Cortex of kidney (tissue), 1 donor: ENCODE data around the gene FBXL16.

Experiments
- DNase-seq: peaks from one replicate; lab custom pipeline; 2025; lab: John Stamatoyannopoulos, UW

Gene FBXL16

GRCh38 chr16:660459-661183 lies 45.0 kb downstream of the FBXL16 start:
- DNase-seq = no peak

GRCh38 chr16:660132-660458 lies 45.5 kb downstream of the FBXL16 start:
- no peak for DNase-seq

- no peak for DNase-seq
These were observed 46.0 kb downstream of the FBXL16 start for GRCh38 chr16:659618-660017.

DNA sequence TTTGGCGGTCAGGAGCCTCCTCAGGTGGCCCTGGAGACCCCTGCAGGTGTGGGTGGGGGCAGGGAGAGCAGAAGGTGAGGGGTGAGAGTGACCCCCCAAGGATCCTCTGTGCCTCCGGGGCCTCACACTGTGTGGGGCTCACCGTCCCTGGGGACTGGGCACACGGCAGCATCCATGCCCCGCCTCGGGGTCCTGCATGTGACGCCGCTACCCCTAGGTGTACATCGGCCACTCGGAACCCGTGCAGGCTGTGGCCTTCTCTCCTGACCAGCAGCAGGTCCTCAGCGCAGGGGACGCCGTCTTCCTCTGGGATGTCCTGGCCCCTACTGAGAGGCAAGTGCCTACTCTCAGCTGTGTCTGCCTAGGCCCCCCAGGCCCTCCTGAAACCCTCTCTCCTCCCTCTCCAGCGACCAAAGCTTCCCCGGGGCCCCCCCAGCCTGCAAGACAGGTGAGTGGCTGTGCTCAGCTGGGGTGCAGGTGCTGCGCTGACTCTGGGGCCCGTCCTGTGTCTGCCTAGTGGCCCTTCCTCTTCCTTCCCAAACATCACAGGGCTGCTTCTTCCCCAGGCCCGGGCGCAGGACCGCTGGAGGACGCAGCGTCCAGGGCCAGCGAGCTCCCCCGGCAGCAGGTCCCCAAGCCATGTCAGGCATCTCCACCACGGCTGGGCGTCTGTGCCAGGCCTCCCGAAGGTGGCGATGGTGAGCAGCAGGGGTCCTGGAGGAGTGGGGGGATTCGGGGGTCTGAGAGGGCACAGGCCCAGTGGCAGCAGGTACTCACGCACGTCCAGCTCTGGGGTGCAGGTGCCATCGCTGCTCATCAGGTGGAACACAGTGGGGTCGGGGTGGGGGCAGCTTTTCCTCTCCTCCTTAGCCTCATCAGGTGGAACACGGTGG lies 46.7 kb downstream of the FBXL16 start:
- DNase-seq = no peak

DNA sequence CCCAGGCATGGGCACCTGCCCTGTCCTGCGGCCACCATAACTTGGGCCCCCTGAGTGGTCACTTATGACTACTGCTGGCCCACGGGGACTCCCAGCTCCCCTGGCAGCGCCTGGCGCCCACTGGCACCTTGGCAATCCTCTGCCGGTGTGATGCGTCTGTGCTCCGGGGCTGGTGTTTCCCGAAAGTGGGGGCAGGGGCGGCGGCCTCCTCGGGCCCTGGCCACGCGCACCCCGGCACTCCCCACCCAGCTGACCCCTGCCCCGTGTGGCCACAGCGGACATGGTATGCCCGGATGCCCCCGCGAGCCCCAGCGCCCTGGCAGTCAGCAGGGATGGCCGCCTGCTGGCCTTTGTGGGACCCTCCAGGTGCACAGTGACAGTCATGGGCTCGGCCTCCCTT lies 48.1 kb downstream of the FBXL16 start:
- DNase-seq = no peak

GRCh38 chr16:654034-654433 lies 51.6 kb downstream of the FBXL16 start:
- no peak for DNase-seq

DNA sequence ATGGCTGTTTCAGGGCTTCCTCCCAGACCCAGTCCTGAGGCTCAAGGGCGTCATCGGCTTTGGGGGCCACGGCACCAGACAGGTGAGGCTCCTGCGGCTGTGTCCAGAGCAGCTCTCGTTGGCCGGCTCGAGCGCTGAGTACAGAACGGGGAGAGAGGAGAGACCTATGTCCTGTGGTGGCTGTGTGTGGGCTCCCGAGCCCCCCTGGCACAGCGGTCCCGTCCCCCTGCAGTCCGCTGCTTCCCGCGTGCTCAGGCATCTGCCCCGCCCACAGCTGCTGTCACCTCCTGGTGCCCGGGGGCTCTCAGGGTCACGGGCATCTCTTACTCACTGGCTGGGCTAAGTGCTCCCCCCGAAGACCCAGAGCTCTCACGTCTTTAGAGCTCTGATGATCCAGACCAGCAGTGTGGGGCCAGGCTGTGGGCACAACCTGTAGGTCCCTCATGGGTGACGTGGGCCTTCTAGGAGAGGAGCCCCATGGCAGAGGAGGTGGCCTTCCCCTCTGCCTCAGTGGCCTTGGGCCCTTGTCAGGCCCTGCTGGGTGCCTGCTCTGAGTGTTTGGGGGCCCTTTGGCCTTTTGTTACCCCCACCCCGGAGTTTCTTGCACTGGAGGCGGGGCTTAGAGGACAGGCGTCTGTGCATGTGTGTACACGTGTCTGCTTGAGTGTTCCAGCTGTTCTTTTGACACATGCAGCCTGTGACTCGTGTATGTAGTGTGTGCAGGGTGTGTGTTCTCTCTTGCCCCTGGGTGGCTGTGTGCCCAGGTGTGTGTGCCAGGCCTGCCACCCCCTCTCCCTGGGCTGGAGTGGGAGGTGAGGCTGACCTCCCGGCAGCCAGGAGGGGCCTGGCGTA lies 52.9 kb downstream of the FBXL16 start:
- DNase-seq = no peak

GRCh38 chr16:651844-652243 lies 53.8 kb downstream of the FBXL16 start:
- no peak for DNase-seq

GRCh38 chr16:649631-650030 lies 56.0 kb downstream of the FBXL16 start:
- no peak for DNase-seq

GRCh38 chr16:648781-649589 lies 56.6 kb downstream of the FBXL16 start, which contains the start of gene WDR90:
Gene WDR90 (plus strand): TSS chr16:649365. CDS start chr16:649417, 52 bp downstream.
- no peak for DNase-seq

DNA sequence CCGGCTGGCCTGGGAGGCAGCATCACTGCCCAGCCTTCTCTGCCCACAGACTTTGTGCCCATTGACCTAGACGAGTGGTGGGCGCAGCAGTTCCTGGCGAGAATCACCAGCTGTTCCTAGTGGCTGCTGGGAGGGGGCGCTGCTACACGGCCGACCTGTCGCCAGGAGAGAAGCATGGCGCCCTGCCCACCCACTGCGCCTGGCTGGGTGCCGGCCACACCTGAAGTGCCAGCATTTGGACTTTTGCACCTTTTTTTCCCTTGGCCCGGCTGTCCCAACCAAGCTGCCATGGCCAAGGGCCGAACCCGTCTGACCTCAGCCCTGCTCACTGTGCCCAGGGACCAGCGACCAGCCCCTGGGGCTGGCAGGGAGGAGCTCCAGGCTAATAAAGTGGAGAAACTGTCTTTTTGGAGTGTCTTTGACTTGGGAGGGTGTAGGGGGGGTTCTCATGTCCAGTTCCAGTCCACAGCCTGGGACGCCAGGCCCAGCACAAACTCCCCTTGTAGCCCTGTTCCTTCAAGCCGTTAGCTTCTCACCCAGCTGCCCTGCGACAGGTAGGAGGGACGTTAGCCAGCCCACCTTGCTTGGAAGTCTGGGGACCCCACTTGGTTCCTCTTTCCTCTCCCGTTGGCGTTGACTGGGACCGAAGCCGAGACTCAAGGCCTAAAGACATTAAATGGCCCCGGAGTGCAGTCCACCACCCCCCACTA lies 57.4 kb downstream of the FBXL16 start:
- DNase-seq = no peak

- no peak for DNase-seq
These were observed 58.3 kb downstream of the FBXL16 start for GRCh38 chr16:647173-647902.

DNA sequence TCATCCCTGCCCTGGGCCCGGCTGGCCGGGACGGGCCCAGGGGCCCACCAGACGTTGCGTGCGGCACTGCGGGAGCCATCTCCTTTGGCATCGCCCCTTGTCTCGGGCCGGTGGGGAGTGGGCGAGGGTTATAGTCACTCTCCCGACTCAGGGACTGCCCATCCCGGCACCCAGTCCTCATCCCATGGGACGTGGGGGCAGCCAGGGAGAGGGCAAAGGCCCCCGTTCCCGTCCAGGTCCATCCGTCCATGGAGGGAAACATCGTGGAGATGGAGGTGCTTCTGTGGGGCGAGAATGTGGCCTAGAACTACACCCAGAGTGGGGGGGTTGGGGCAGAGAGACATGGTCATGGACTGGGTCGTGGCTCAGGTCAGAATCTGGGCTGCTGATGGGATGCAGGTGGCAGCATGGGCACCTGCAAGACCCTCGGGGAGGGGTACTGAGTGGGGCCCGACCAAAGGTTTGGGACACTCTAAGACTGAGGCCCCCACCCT lies 58.9 kb downstream of the FBXL16 start:
- DNase-seq = no peak

DNA sequence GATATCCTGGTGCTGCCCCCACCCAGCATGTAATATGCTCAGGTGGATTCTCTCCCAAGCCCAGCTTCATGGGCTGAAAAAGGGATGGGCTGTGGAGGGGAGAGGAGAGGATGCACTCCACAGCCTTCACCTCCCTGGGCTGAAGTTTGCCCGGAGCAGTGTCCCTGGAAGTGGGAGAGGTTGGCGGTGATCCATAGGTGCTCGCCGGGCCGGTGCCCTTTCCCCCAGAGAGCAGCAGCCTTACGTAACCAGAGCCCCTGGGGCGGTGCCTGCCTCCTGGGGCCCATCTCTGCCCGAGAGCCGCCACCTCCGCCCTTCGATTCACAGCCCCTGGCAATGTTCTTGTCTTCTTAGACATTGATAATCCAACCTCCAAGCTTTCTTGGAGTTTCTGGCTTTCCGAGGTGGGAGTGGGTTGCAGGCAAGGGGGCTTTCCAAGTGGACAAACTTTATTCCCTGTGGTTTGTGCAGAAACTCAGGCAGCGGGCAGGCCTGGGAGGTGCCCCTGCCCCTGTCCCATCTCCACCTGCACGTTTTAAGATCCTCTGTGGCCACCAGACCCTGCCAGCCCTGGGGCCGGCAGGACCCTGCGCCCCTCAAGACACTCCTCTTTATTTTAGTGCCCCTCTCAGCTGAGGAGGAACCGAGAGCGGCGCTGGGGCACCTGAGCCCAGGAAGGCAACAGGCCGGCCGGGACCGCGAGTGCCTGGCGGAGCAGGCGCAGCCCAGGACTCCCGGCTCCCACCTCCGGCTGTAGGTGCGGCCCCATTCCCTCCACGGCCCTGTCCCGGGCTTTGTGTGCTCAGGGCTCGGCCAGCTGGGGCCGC lies 59.5 kb downstream of the FBXL16 start:
- no peak for DNase-seq

DNA sequence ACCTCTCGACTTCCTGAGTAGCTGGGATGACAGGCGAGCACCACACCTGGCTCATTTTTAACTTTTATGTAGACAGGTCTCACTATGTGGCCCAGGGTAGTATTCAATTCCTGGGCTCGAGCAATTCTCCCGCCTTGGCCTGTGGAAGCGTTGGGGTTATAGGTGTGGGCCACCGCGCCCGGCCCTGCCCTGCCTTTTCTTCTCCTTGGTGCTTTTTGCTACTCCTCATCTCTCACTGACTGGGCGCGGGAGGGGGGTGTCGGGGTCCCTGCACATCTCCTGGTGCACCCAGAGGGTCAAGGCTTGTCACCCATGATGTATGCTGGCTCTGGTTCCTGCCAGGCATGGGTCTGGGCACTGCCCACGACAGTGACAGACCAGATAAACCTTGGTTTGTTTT lies 61.0 kb downstream of the FBXL16 start:
- no peak for DNase-seq

- no peak for DNase-seq
These were observed 62.6 kb downstream of the FBXL16 start for GRCh38 chr16:643050-643368.
